Tongue (tissue), 2 donors: ENCODE data around the gene RGS12. TPM values are rescaled to one million over a fixed set of nuclear protein-coding genes. Genes with fewer than 3 reads are reported as not detected.
"Not testable (repeated sequence)": the region's sequence is repeated elsewhere in the genome, so short reads cannot be mapped to it uniquely, and the experiment has no call there.

Source experiments
- DNase-seq: peaks from one replicate; pipeline ENCODE4 v3.0.0-alpha.2; 2015
- total RNA-seq: library from RNA; depleted of rRNA; stranded (reverse); fragments of >200 nt; gene quantifications from one replicate; pipeline ENCODE4 v1.2.3, GENCODE V29; 2014

RGS12 gene
- total RNA-seq, 1 donor from 2014 or later, result 43.7 TPM

DNA sequence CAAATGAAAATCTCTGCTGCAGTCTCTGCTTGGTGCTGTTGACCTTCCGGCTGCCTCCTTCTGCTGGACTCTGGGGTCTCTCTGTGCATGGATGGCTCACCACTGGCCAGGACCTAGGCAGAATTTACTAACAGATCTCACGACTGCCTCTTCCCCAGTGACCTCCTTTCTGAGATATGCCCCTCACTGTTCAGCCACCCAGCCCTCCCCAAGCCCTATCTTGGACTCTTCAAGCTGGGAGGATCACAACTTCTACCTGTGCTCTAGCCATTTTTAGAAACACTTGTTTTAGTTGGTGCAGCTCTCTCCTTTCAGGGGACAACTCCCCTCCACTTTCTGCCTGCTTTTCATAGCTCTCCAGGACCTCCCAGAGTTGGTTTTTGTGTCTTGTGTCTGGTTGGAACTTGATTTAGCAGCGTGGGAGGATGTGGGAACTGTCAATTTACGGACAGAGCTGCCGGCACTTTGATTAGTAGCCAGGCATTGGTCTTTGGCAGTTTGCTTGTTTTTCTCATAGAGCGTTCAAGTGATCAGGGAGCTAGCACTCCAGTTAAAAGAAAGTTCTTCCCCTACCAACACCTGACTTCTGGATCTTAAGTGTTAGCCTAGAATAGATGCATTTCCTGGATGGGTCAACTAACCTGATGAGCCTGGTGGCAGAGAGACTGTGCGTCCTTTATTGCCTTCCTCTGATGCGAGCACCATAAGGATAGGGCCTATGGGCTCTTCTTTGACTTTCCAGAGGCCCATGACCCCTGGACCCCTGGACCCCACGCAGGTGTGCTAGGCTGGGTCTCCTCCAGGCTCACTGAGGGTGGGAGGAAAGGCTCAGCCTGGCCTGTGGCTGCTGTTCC is 6.5 kb downstream of the RGS12 start:
- peak; percentile 43 for DNase-seq

GRCh38 chr4:3299976-3300671 is 7.3 kb downstream of the RGS12 start:
- no peak for DNase-seq

- not testable (repeated sequence) for DNase-seq
These were observed 8.1 kb downstream of the RGS12 start for GRCh38 chr4:3300882-3301281.

DNA sequence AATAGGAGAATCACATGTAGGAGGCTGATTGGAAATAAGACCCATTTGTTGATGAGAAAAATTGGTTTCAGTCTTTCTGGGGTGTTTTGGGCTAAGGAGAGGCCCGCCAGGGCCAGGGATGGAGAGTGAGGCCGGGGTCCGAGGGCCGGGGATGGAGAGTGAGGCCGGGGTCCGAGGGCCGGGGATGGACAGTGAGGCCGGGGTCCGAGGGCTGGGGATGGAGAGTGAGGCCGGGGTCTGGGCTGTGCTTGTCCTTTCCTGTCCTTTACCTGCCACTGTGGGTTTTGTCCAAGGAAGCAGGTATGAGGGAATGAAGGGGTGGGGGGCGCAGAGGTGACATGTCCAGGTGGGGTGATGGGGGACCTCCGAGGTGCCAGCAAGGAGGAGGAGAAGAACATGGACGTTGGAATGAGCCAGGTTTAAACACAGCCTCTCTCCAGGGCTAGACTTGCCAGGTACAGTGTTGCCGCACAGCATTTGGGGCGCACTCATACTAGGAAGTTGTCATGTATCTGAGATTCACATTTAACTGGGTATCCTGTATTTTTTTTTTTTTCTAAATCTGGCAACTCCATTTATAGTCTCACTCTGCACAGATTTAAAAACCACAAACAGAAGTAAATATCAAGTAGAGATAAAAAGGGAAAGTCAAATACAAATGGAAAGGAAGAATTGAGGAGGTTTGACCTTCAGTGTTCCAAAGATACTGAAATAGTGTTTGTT is 8.8 kb downstream of the RGS12 start:
- DNase-seq, result no peak

DNA sequence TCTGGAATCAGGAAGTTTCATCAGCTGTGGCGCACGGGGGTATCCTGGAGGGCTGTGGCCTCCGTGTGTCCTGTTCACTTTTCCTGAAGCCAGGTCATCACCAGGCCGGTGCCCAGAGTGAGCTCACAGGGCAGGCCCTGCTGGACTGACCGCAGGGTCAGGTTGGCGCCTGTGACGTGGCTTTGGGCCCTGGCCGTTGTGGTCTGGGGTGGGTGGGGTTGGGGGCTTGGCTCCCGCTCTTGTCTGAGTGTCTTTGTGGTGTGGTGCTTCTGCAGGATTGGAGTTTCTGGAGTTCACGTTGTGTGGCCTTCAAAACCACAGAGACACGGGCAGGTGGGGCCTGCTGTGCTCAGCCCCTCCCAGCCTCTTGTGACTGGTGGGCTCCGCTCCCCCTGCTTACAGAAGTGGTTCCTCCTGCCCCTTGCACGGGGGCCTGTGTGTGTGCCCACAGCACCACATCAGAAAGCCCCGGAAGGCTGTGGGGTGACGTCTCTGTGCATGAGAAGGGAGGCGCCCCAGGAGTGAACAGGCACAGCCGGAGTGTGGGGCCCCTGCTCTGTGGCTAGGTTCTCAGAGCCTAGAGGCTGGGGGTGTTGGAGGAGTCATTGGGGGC is 9.5 kb downstream of the RGS12 start:
- no peak for DNase-seq

DNA sequence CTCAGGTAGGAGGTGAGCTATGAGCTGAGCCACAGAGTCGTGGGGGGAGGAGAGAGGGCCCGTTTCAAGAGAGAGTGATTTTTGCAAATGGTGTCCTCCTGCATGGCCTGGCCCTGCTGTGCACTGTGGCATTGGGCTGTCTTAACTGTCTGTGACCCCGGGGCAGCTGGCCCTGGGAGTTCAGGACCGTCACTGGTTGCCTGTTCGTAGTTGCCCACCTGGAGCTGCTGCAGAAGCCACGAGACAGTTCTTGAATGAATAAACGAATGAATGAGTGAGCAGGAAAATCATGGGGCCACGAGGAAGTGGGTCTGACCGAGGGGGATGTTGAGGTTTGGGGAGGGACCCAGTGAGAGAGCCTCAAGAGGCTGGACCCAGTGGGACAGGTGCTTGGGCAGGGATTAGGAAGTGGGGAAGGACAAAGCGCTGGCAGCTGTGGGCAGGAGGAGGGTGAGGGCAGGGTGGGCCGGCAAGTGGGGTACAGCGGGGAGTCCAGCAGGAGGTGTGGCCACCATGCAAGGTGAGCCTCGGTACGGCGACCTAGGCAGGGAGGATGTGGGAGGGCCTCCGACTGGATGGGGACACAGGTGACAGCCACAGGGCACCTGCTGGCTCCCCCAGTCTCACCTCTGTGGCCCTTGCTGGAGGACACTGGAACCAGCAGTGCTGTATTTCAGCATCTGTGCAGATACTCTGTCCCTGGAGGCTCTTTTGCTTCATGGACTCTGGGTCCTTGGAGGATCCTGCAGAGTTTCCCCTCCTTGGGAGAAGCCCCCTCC is 10.2 kb downstream of the RGS12 start:
- DNase-seq, result no peak

DNA sequence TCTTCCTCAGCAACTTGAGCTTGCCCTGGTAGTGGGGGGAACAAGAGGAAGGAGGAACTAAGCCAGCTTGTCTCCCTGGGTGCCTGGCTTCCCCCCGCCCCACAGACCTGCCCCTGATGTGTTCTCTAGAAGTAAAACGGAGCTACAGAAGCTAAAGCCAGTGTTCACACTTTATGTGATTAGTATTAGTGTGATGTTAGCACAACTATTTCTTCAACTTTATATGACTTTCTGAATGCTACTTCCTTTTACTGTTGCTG is 10.7 kb downstream of the RGS12 start:
- no peak for DNase-seq

DNA sequence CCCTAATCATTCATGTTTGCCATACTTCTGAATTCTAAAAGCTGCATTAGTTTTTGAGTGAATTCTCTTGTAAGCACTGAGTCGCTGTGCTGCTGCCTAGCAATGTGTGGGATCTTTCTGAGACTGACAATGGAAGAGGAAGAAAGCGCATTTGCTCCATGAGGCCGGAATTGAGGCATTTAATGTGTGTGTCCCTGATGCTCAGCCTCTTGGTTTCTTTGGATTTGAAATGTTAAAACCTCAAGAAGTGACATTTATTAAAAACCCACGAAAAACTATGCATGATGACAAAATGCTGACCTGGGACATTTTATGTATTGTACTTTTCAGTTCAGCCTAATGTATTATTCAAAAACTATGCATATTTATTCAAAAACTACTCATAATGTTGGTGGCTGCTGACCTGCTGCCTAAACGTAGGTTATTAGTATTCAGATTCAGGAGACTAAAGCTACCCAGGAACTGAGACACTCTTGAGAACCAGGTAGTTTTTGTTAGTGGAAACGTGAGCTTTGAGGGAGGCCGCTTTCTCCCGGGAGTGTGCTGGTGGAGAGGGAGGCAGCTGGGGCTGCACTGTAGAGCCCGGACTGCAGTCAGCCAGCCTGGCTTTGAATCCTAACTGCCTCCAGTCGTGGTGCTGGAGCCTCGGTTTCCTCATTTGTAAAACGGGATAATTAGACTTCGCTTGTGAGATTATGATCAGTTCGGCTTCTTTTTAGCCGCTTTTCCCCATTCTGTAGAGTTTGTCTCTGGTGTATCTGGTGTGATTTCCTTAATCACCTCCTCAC is 11.3 kb downstream of the RGS12 start:
- DNase-seq, result no peak

DNA sequence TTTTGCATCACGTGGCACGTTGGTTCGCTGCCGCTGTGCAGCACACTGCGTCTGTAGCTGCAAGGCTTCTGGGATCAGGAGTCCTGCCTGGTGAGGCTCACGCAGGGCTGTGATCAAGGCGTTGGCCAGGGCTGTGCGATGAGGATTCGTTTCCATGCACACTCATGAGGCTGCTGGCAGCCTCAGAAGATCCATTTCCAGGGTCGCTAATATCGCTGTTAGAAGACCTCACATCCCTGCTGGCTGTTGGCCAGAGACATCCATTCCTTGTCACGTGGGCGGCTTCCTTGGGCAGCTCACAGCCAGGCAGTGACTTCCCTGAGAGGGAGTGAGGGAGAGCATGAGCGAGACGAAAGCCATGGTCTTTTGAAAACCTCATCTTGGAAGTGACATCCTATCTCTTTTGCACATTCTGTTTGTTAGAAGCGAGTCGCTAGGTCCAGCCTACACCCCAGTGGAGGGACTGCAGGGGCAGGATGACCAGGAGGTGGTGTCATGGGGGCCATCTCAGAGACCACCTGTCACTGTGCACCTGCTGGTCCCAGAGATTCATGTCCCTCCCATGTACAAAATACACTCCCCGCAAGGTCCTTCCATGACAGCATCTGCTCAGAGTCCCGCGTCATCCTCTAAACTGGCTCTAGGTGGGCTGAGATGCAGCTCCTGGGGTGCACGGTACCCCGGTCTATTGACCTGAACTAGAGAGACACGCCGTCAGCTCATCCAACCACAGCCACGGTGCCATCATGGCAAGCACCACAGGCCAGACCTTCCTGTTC is 12.2 kb downstream of the RGS12 start:
- DNase-seq, result peak; percentile 73

GRCh38 chr4:3305610-3306371 is 13.0 kb downstream of the RGS12 start:
- no peak for DNase-seq

- no peak for DNase-seq
These were observed 13.6 kb downstream of the RGS12 start for GRCh38 chr4:3306450-3306849.

- DNase-seq, result no peak
These were observed 14.2 kb downstream of the RGS12 start for GRCh38 chr4:3307060-3307459.

GRCh38 chr4:3307486-3307885 is 14.7 kb downstream of the RGS12 start:
- DNase-seq, result no peak

GRCh38 chr4:3307891-3308575 is 15.2 kb downstream of the RGS12 start:
- no peak for DNase-seq

DNA sequence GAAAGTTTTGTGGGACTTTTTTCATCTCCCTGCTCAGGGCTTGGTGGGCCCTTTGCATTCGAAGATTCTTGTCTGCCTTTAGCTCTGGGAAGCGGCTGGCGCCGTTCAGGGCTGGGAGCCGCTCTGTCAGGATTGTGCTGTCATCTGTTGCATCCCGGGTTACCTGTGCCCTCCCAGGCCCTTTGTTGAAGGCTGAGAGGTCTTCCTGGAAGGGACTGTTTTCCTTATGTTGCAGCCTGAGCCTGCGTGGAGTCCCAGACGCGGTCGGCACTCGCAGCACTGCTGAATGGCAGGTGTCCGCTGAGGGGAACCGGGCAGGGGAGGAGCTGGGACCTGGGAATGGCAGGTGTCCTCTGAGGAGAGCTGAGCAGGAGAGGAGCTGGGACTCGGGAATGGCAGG is 15.9 kb downstream of the RGS12 start:
- no peak for DNase-seq

GRCh38 chr4:3310301-3311094 is 17.7 kb downstream of the RGS12 start:
- no peak for DNase-seq

GRCh38 chr4:3311095-3311372 is 18.2 kb downstream of the RGS12 start:
- DNase-seq, result no peak

GRCh38 chr4:3311489-3312171 is 18.8 kb downstream of the RGS12 start:
- DNase-seq, result no peak
